OCI-LY1 (cell line): ENCODE results near the gene CUX1.

Experiments used
- CTCF ChIP-seq: fragments of 200-600 bp; sonication (generic), shearing (Covaris generic); IDR thresholded peaks from 2 replicates; pipeline ENCODE4 v1.5.1; 2017; ENCODE audit warnings: mild to moderate bottlenecking, antibody characterized with exemption, low read length, moderate library complexity, mixed read lengths
- EZH2 ChIP-seq: fragments of 200-600 bp; sonication (generic), shearing (Covaris generic); IDR thresholded peaks from 2 replicates; pipeline ENCODE4 v1.8.0; 2017; ENCODE audit warnings: borderline replicate concordance, mixed run types, mild to moderate bottlenecking, antibody characterized with exemption, low read length, moderate library complexity, mixed read lengths

- no peak for TF ChIP-seq CTCF
- no peak for TF ChIP-seq EZH2
Measured at GRCh38 chr7:101858437-101859385, 41.3 kb downstream of the CUX1 start.
